ENCODE measurements around the gene RRP1.

DNA sequence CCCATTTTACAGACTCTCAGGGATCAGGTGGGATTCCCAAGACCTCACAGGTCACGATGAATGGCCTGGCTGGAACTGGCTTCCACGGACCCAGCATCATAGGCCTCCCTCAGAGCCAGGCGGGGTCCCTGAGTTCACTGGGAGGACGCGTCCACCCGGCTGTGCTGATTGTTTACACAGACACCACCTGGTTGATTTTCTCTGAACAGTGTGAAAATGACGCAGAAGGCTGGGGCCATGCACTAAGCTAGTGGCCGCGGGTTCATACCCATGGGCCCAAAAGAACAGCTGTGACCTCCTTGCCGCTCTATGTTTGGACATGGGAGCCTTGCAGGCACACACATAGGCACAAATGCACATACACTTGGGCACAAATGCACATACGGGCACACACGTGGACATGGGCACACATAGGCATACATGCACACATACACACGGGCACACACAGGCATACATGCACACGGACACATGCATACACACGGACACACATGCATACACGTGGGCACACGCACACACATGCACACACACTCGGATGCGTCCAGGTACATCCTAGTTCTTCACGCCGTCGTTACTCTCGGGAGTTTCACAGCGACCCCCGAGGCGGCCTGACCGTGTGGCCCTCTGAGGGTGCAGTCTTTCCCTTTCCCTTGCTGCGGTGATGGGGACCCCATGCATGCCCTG lies 36.5 kb upstream of the RRP1 start:
- TF ChIP-seq CTCF (IDR thresholded peaks at IDR 0.05) (no peak), POLR2AphosphoS5 (IDR thresholded peaks at IDR 0.05) (no peak), POLR2A (IDR thresholded peaks at IDR 0.05; ENCODE audit: low read depth) (no peak), EP300 (IDR thresholded peaks at IDR 0.05) (no peak)

Measured in esophagus muscularis mucosa (tissue), 4 donors.